T-helper 1 cell treated with Interleukin-12 subunit alpha and Interleukin-12 subunit beta and Interleukin-4 antibody, amounts not matched to agents 30 μg/mL and 1 μg/mL, for 36 hours (primary cell): Measurements from ENCODE around the gene HMGN3.

ENCODE experiments used
- H3K27ac Mint-ChIP-seq: one replicate; pipeline ENCODE4 v1.8.0; 2021; ENCODE audit warnings: mild to moderate bottlenecking, mixed read lengths
- H3K27me3 Mint-ChIP-seq: one replicate; pipeline ENCODE4 v1.8.0; 2021; ENCODE audit warnings: low read depth, mixed read lengths
- H3K36me3 Mint-ChIP-seq: one replicate; pipeline ENCODE4 v1.8.0; 2021; ENCODE audit warnings: low read depth, mixed read lengths
- H3K4me1 Mint-ChIP-seq: one replicate; pipeline ENCODE4 v1.8.0; 2021; ENCODE audit warnings: low read depth, mixed read lengths
- H3K4me3 Mint-ChIP-seq: one replicate; pipeline ENCODE4 v1.8.0; 2021; ENCODE audit warnings: mild to moderate bottlenecking, moderate library complexity, mixed read lengths
- H3K9me3 Mint-ChIP-seq: one replicate; pipeline ENCODE4 v1.8.0; 2021; ENCODE audit warnings: mixed read lengths

HMGN3 gene

DNA sequence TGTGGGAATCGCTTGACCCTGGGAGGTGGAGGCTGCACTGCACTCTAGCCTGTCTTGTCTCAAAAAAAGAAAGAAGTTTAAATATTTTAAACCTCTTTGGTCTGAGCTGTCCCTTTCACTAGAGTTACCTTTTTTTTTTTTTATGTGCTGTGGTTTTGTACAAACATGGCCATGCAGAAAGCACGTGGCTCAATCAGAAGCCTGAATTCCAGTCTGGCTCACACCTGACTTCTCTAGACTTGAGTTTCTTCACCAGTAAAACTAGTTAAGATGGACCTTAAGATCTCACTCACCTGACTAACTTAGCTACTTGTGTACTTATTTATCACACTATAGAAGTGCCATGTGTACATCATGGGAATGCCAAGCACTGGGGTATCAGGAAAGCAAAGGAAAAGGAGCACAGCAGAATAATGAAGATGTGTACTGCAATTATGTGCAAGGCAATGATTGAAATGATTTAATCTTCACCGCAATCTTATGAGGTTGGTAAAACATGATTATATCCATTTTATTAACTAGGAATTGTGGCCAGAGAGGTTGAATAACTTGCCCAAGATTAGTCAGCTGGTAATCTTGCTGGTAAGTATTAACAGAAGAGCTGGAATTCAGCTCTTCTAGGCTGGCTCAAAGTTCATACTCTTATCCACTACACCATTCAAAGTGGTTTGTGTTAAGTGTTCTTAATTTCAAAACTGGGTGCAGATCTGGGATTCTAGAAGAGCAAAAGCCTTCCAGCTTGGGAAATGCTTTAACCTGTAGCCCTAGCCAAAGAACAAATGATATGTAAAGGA, 10.7 kb downstream of the HMGN3 start:
- H3K27ac Mint-ChIP-seq: no peak overlapping the region
- H3K9me3 Mint-ChIP-seq: no peaks in the 10 kb centered on the region
- H3K36me3 Mint-ChIP-seq: peaks cover 10% of the 10 kb centered on the region
- no peak overlapping the region for H3K4me3 Mint-ChIP-seq
- no peaks in the 10 kb centered on the region for H3K27me3 Mint-ChIP-seq
- H3K4me1 Mint-ChIP-seq: peaks cover 6% of the 10 kb centered on the region

DNA sequence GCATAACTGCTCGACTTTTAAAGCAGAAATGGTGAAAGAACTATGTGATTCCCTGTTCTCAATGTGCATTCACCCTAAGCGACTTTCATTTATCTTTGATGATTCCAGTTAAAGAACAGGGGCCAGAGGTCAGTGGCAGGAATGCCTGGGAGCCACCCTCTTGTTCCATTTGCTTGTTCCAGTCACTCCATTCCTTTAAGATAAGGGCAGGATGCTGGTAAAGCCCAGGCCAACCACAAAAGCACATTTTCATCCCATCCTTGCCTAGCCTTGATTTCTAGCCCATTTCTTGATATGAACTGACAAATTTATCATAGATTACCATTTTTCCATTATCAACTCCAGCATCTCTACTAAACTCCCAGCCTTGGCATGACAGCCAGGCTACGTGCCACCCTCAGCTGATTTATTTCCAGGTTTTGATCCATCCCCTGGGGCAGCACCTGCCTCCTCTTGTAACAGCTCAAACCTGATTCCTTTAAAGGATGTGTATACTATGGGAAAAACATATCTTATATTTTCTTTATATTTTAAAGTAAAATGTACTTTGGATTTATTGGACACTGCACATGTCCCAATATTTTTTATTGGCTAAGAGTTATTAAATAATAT, 19.2 kb downstream of the HMGN3 start:
- H3K27ac Mint-ChIP-seq: no peak overlapping the region
- H3K4me3 Mint-ChIP-seq: no peak overlapping the region
- no peaks in the 10 kb centered on the region for H3K27me3 Mint-ChIP-seq
- H3K36me3 Mint-ChIP-seq: peaks cover 13% of the 10 kb centered on the region
- no peaks in the 10 kb centered on the region for H3K9me3 Mint-ChIP-seq
- no peaks in the 10 kb centered on the region for H3K4me1 Mint-ChIP-seq

DNA sequence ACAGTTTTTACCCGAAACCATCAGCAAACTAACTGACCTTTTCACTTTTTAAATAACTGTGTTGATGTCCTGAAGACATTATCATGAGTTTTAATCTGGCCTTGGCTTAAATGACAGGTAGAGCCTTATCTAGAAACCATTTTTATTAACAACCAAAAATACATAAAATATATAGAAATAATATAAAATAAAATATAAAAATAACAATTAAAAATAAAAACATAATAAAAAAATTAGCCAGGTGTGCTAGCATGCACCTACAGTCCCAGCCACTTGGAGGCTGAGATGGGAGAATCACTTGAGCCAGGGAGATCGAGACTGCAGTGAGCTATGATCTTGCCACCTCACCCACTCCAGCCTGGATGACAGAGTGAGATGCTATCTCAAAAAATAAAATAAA, 21.6 kb downstream of the HMGN3 start:
- Mint-ChIP-seq H3K4me1 (no peaks in the 10 kb centered on the region), H3K27ac (no peak overlapping the region), H3K36me3 (peaks cover 12% of the 10 kb centered on the region), H3K9me3 (no peaks in the 10 kb centered on the region), H3K4me3 (no peak overlapping the region), H3K27me3 (no peaks in the 10 kb centered on the region)

DNA sequence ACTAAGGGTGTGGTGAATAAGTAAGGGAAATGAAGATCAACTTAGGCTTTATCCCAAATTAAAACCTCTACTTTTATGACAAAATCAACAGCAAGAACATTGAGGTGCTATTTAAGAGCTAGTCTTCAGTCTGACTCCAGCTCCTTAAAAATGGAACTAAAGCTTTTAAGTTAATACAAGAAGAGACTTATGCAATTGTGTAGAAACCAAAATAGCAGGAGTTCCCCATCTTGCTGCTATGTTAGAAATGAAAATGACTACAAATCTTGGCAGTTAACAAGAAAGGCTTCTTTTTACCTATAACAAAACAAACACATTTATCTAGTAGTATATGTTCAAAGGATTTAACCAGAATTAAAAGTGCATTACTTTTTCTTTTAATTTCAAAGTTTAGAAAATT, 25.7 kb downstream of the HMGN3 start:
- peaks cover 18% of the 10 kb centered on the region for H3K36me3 Mint-ChIP-seq
- no peaks in the 10 kb centered on the region for H3K9me3 Mint-ChIP-seq
- H3K27ac Mint-ChIP-seq: no peak overlapping the region
- no peaks in the 10 kb centered on the region for H3K4me1 Mint-ChIP-seq
- H3K4me3 Mint-ChIP-seq: no peak overlapping the region
- no peaks in the 10 kb centered on the region for H3K27me3 Mint-ChIP-seq

DNA sequence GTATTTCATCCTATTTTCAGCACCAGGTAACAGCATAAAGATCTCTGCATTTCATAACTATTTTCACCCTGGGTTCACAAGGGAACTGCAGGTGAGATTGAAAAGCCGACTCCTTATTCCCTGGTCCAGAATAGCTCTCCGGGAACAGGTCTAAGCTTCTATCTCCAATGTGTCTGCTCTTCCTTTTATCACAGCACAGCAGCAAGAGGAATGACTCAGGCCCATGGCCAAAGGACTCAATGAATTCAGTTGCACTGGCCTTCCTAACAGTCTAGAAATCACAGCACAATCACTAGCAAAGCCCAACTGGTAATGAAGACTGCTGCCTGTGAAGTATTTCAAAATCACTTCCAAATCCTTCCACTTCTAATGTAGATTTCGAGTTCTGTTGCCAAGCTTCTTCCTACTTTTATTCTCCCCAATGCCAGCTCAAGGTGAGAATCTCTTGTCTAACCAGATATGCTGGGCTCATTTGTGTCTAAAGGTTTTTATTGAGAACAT, 30.7 kb downstream of the HMGN3 start:
- no peak overlapping the region for H3K27ac Mint-ChIP-seq
- H3K9me3 Mint-ChIP-seq: no peaks in the 10 kb centered on the region
- no peaks in the 10 kb centered on the region for H3K27me3 Mint-ChIP-seq
- peaks cover 2% of the 10 kb centered on the region for H3K4me1 Mint-ChIP-seq
- no peak overlapping the region for H3K4me3 Mint-ChIP-seq
- peaks cover 22% of the 10 kb centered on the region for H3K36me3 Mint-ChIP-seq

DNA sequence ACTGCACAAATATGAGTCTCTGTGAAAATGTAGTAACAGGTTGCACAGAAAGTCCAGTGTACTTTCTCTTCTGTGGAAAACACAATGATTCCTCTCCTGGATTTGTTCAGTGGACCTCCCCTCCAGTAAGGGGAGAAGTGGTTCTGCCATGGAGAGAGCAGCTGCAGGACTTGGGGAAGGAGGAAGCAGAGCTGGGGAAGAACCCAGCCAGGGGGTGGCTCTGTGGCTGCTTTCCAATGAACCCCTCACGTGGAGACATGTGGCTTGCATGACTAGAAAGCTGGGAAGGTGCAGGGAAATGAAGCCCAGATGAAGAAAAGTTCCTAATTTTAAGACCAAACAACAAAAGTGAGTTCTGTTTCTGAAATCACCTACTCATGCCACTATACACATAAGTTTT, 31.9 kb downstream of the HMGN3 start:
- H3K27me3 Mint-ChIP-seq: no peaks in the 10 kb centered on the region
- H3K27ac Mint-ChIP-seq: no peak overlapping the region
- peaks cover 2% of the 10 kb centered on the region for H3K4me1 Mint-ChIP-seq
- peaks cover 22% of the 10 kb centered on the region for H3K36me3 Mint-ChIP-seq
- H3K4me3 Mint-ChIP-seq: no peak overlapping the region
- no peaks in the 10 kb centered on the region for H3K9me3 Mint-ChIP-seq

DNA sequence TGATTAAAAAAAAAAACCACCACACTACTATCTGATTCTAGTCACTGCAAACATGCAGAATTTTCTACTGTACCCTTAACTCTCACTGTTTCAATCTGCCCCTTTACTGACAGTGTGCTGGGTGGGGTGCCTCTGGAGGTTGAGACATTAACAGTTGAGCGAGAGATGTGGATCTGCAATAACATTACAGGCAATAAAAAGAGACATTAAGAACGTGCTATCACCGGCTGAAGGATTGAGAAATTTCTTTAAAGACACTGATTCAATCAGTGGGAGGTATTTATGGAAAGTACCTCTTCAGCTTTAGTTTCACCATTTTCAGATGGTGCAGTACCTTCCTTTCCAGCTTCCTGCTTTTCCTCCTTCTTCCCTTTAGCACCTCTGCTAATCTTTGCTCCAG, 32.5 kb downstream of the HMGN3 start:
- H3K27ac Mint-ChIP-seq: peak overlapping the region; percentile 13
- peaks cover 2% of the 10 kb centered on the region for H3K4me1 Mint-ChIP-seq
- no peak overlapping the region for H3K4me3 Mint-ChIP-seq
- H3K27me3 Mint-ChIP-seq: no peaks in the 10 kb centered on the region
- H3K9me3 Mint-ChIP-seq: no peaks in the 10 kb centered on the region
- H3K36me3 Mint-ChIP-seq: peaks cover 18% of the 10 kb centered on the region

DNA sequence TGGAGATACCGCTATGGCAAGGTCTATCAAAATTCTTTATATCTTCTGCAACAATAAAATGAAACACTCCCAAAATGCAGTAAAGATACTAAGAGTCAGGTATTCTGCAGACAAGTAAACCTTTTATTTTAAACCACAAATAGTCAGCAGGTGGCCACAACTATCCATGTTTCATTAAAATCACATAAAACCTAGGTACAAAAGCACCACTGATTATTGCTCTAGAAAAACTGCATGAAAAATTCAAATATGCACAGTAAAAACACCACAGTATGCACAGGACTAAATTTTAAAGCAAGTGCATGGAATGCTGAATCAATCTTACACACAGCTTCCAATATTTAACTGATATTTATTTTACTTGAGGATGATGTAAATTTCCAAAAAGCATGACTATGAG, 33.3 kb downstream of the HMGN3 start:
- Mint-ChIP-seq H3K36me3 (peaks cover 15% of the 10 kb centered on the region), H3K27ac (no peak overlapping the region), H3K4me1 (peaks cover 2% of the 10 kb centered on the region), H3K9me3 (no peaks in the 10 kb centered on the region), H3K27me3 (no peaks in the 10 kb centered on the region), H3K4me3 (no peak overlapping the region)

DNA sequence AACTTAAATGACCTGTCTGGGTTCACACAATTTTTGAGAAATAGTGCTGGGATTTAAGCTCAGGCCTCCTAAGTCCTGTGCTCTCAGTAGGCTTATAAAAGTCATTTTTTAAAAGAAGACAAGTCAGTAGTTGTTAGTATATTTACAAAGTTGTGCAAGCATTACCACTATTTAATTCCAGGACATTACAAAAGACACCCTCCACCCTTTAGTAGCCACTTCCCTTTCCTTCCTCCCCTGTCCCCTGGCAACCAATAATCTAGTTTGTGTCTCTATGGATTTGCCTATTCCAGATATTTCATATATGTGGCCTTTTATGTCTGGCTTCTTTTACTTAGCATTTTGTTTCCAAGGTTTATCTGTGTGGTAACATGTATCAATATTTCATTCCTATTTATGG, 37.6 kb downstream of the HMGN3 start:
- no peak overlapping the region for H3K4me3 Mint-ChIP-seq

DNA sequence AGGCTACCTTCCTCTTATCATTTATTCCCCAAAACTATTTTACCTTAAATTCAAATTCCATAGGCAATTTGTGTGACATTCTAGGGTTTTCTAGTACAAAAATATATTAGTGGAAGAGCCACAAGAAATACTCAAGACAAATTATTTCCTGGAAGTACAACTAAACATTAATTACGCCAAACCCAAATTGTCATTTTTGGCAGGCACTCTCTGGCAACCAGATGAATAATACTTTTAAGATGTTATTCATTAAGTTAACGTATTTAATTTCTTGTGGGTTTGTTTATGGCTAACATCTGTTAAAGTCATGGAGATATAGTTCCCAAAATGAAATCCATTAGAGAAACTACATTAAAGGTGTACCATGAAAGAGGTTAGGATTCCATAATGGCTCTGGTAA, 40.5 kb downstream of the HMGN3 start:
- no peaks in the 10 kb centered on the region for H3K4me1 Mint-ChIP-seq
- H3K27ac Mint-ChIP-seq: no peak overlapping the region
- peaks cover 11% of the 10 kb centered on the region for H3K9me3 Mint-ChIP-seq
- H3K27me3 Mint-ChIP-seq: no peaks in the 10 kb centered on the region
- H3K36me3 Mint-ChIP-seq: no peaks in the 10 kb centered on the region
- H3K4me3 Mint-ChIP-seq: no peak overlapping the region

More for the DNA sequence above, 37.6 kb downstream of the HMGN3 start:
- Mint-ChIP-seq H3K36me3 (peaks cover 4% of the 10 kb centered on the region), H3K27ac (no peak overlapping the region), H3K9me3 (no peaks in the 10 kb centered on the region), H3K27me3 (no peaks in the 10 kb centered on the region), H3K4me1 (peaks cover 1% of the 10 kb centered on the region)

DNA sequence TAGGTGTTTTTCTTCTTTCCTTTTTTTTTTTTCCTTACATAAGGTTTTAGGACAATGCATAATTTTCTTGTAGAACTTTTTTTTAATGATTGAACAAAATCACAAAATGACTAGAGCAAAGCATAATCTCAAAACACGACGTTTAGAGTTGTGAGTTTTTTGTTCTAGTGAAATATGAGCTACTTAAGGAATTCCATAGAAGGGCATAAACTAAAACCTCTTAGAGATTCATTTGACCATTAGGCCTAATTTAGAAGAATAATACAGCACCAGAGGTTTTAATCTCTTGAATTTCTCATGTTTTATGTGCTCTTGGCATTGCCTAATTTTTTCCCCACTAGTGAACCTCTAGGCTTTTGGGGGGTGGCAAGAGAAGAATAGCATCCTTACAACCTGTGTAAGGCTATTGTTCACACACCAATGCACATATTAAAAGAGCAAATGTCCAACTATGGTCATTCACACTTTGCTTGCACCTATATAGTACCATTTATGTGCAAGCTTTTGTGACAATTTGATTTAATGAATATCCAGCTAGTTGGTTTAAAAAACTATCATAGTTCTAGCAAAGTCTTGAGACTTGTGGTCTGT, 44.6 kb downstream of the HMGN3 start:
- Mint-ChIP-seq H3K4me1 (no peaks in the 10 kb centered on the region), H3K27ac (no peak overlapping the region), H3K4me3 (no peak overlapping the region), H3K27me3 (no peaks in the 10 kb centered on the region), H3K9me3 (peaks cover 11% of the 10 kb centered on the region), H3K36me3 (no peaks in the 10 kb centered on the region)

DNA sequence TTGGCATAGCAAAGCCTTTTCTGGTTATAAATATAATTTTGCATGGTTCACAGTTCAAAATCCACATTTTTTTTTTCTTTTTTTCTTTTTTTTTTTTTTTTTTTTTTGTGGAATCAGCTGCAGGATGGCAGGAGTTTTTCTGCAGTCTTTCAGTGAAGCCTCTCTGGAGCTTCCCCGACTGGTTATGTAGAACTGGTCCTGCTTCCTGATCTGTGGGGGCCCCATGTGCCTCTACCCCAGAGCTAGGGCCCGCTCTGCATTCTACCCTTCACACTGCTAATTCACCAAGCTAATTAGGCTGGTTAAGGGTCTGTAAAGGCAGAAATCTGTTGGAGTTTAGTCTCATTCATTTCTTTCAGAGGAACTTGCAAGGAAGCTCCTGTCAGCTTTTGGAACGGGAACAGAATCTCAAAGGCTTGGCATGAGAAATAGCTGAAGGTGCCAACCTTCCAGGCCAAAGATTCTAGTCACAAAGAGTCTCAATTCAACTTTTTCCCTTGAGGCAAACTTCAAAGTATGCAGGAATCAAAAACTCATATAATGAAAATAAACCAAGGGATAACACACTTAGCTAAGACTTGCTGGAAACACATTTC, 45.5 kb downstream of the HMGN3 start:
- H3K27me3 Mint-ChIP-seq: no peaks in the 10 kb centered on the region
- no peak overlapping the region for H3K4me3 Mint-ChIP-seq
- H3K9me3 Mint-ChIP-seq: peaks cover 11% of the 10 kb centered on the region
- H3K4me1 Mint-ChIP-seq: no peaks in the 10 kb centered on the region
- H3K36me3 Mint-ChIP-seq: no peaks in the 10 kb centered on the region
- no peak overlapping the region for H3K27ac Mint-ChIP-seq

DNA sequence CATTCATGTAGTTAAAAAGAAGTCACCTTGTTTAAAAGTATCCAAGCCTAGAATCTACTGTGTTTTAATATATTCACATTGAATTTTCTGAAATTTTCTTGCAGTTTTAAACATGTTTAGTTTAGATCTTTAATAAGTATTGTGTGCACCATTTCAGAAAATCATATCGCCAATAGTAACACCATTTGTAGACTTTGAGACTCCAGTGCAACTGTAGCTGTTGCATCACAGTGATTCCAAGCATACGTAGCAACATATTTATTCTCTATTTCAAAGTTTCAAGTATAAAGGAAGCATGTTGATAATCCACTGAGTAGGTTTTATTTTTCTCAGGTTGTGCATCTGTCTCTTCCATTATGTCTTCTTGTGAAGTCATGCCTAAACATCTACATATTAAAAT, 46.4 kb downstream of the HMGN3 start:
- H3K4me1 Mint-ChIP-seq: no peaks in the 10 kb centered on the region
- H3K4me3 Mint-ChIP-seq: no peak overlapping the region
- H3K9me3 Mint-ChIP-seq: peaks cover 11% of the 10 kb centered on the region
- no peak overlapping the region for H3K27ac Mint-ChIP-seq
- H3K36me3 Mint-ChIP-seq: no peaks in the 10 kb centered on the region
- H3K27me3 Mint-ChIP-seq: no peaks in the 10 kb centered on the region

DNA sequence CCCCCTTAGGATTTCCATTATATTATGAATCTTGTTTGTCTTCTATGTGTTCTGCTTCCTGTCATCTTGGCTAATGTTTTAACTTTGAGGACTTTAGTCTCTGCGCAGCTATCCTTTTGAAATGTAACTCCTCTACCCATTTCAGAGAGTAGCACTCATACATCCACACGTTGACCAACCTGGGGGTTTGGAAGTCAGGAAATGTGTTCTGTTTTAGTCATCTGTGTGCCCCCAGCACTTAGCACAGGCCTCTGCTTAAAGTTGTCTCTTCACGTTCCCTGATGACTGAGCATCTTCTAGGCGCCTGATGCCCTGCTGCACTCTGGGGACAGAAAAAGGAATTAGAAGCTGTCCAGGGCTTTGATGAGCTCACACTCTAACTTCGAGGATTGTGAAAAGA, 47.9 kb downstream of the HMGN3 start:
- no peak overlapping the region for H3K4me3 Mint-ChIP-seq
- H3K36me3 Mint-ChIP-seq: no peaks in the 10 kb centered on the region
- no peak overlapping the region for H3K27ac Mint-ChIP-seq
- H3K27me3 Mint-ChIP-seq: no peaks in the 10 kb centered on the region
- H3K9me3 Mint-ChIP-seq: peaks cover 9% of the 10 kb centered on the region
- H3K4me1 Mint-ChIP-seq: no peaks in the 10 kb centered on the region

DNA sequence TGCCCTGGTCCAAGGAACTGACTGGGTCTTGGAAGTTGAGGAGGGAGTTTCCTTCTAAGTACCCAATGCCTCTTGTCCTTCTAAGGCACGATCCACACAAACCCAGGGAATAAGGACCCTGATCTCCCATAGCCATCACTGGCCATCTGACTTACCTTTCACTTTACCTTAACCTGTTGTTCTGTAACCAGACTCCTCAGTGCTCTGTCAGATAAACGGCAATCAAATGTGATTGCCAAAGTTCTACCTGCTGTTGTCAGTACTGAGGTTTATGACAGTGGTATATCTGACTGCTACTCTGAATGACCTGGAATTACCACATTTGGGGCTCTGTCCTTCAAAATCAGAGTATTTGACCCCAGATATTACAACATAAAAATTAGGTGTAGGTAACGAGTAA, 49.8 kb downstream of the HMGN3 start:
- H3K36me3 Mint-ChIP-seq: no peaks in the 10 kb centered on the region
- H3K9me3 Mint-ChIP-seq: no peaks in the 10 kb centered on the region
- no peak overlapping the region for H3K27ac Mint-ChIP-seq
- H3K4me3 Mint-ChIP-seq: no peak overlapping the region
- H3K27me3 Mint-ChIP-seq: no peaks in the 10 kb centered on the region
- no peaks in the 10 kb centered on the region for H3K4me1 Mint-ChIP-seq
